Measurements from ENCODE around the gene OR4C11.

GRCh38 chr11:55554169-55554568 lies 53.3 kb downstream of the OR4C11 start, which contains the start of gene OR4C15:
- TF ChIP-seq CTCF (IDR thresholded peaks at IDR 0.05) = no peak
- no peak for TF ChIP-seq POLR2AphosphoS5 (IDR thresholded peaks at IDR 0.05)
- no peak for TF ChIP-seq POLR2A (IDR thresholded peaks at IDR 0.05)
